Naive thymus-derived CD4-positive, alpha-beta T cell (primary cell): ENCODE results near the gene EPB41L4A. TPM values are rescaled to one million over a fixed set of nuclear protein-coding genes. Genes with fewer than 3 reads are reported as not detected.
"Not testable (repeated sequence)": the region's sequence is repeated elsewhere in the genome, so short reads cannot be mapped to it uniquely, and the experiment has no call there.

Source experiments
- ATAC-seq: fragments of 150-1000 bp; cut with Tn5 transposase; 2 replicates; pipeline ENCODE4 v1.10.0; 2021; ENCODE audit warnings: mild to moderate bottlenecking, moderate library complexity
- CTCF ChIA-PET: fragments of 350-600 bp; sonication (Branson Sonifier 250); formaldehyde crosslinking; loops from one replicate; lab custom pipeline; 2021; ENCODE audit warnings: antibody characterized with exemption; lab: Charles Lee
- POLR2A ChIA-PET: fragments of 350-600 bp; sonication (Branson Sonifier 250); formaldehyde crosslinking; loops from one replicate; lab custom pipeline; 2021; ENCODE audit warnings: antibody characterized with exemption, inconsistent platforms; lab: Charles Lee
- DNase-seq, 9 donors: peaks; one replicate each; pipeline versions ENCODE4 v3.0.0 to v3.0.0-alpha.2; 2020 to 2022; ENCODE audit warnings: mixed read lengths in 1 of 9
- H3K27ac ChIP-seq: one replicate; pipeline ENCODE4 v1.7.0; 2013; ENCODE audit warnings: mild to moderate bottlenecking, low read depth, low read length, moderate library complexity
- H3K27me3 ChIP-seq, 2 donors: one replicate each; pipeline ENCODE4 v1.7.0; 2013; ENCODE audit warnings: low read length in 2 of 2, mild to moderate bottlenecking in 2 of 2, moderate library complexity in 2 of 2; ENCODE audit not compliant: control insufficient read depth in 2 of 2, insufficient read depth in 2 of 2
- H3K36me3 ChIP-seq, 3 experiments: 1 replicate in 2 of 3; 2 replicates in 1 of 3; pipeline ENCODE4 v1.7.0; 2013; ENCODE audit warnings: low read length in 3 of 3, mild to moderate bottlenecking in 3 of 3, moderate library complexity in 1 of 3; ENCODE audit not compliant: insufficient read depth in 3 of 3, control insufficient read depth in 2 of 3
- H3K4me1 ChIP-seq, 2 donors: one replicate each; pipeline ENCODE4 v1.7.0; 2013; ENCODE audit warnings: low read length in 2 of 2, mild to moderate bottlenecking in 2 of 2, moderate library complexity in 1 of 2; ENCODE audit not compliant: control insufficient read depth in 2 of 2, insufficient read depth in 2 of 2
- H3K4me3 ChIP-seq: 2 replicates; pipeline ENCODE4 v1.7.0; 2013; ENCODE audit warnings: mild to moderate bottlenecking, low read length
- H3K9me3 ChIP-seq, 3 experiments: 1 replicate in 2 of 3; 2 replicates in 1 of 3; pipeline ENCODE4 v1.7.0; 2013; ENCODE audit warnings: low read length in 3 of 3; ENCODE audit not compliant: control insufficient read depth in 2 of 3
- H3K27ac Mint-ChIP-seq, 9 donors: one replicate each; pipeline ENCODE4 v1.8.0; 2020 to 2022; ENCODE audit warnings: mixed read lengths in 9 of 9, mild to moderate bottlenecking in 8 of 9, moderate library complexity in 5 of 9, inconsistent platforms in 2 of 9
- H3K27me3 Mint-ChIP-seq, 5 donors: one replicate each; pipeline ENCODE4 v1.8.0; 2021 to 2022; ENCODE audit warnings: mixed read lengths in 5 of 5, mild to moderate bottlenecking in 1 of 5
- H3K36me3 Mint-ChIP-seq, 5 donors: one replicate each; pipeline ENCODE4 v1.8.0; 2020 to 2022; ENCODE audit warnings: mixed read lengths in 5 of 5, mild to moderate bottlenecking in 3 of 5, inconsistent platforms in 1 of 5
- H3K4me1 Mint-ChIP-seq, 7 donors: one replicate each; pipeline ENCODE4 v1.8.0; 2020 to 2022; ENCODE audit warnings: mixed read lengths in 7 of 7, mild to moderate bottlenecking in 3 of 7, inconsistent platforms in 1 of 7
- H3K4me3 Mint-ChIP-seq, 10 donors: one replicate each; pipeline ENCODE4 v1.8.0; 2020 to 2022; ENCODE audit warnings: mild to moderate bottlenecking in 10 of 10, mixed read lengths in 10 of 10, moderate library complexity in 6 of 10, inconsistent platforms in 2 of 10
- H3K9me3 Mint-ChIP-seq, 11 donors: one replicate each; pipeline ENCODE4 v1.8.0; 2020 to 2022; ENCODE audit warnings: mixed read lengths in 11 of 11, mild to moderate bottlenecking in 4 of 11, inconsistent platforms in 1 of 11, moderate library complexity in 1 of 11
- intact Hi-C, 2 donors: fragments of 100-400 bp; cut with micrococcal nuclease; formaldehyde crosslinking; loops; one replicate each; pipeline ENCODE4 v1.15.1; 2023
- polyA plus RNA-seq, 2 donors: library from polyadenylated mRNA; unstranded; fragments of 300-500 nt; fragmentation: Illumina TruSeq; gene quantifications; one replicate each; pipeline ENCODE4 v1.2.3, GENCODE V29; 2021
- total RNA-seq, 6 experiments: library from RNA in 5 of 6; stranded (reverse) in 5 of 6; gene quantifications; 1 replicate in 5 of 6; 2 replicates in 1 of 6; pipeline ENCODE4 v1.2.3 and lab custom pipeline; 2021 to 2026

The EPB41L4A gene
- total and polyA plus RNA-seq, 7 experiments from 2014 or later, result 0.17 to 1.7 (median 0.96) TPM; not detected in 1

GRCh38 chr5:112407666-112408065 is 11.4 kb downstream of the EPB41L4A start:
- intact Hi-C loops, result no loop called here
- ChIA-PET POLR2A (no interaction called here), CTCF (no interaction called here)

GRCh38 chr5:112407240-112407639 is 11.8 kb downstream of the EPB41L4A start:
- Histone ChIP-seq H3K4me3 (no peak overlapping the region), H3K27ac (no peak overlapping the region), H3K4me1 (no peaks in the 10 kb centered on the region), H3K36me3 (no peaks in the 10 kb centered on the region), H3K27me3 (no peaks in the 10 kb centered on the region), H3K9me3 (no peaks in the 10 kb centered on the region)
- Mint-ChIP-seq H3K27me3 (peaks cover 24 to 41% (median 30%) of the 10 kb centered on the region in 5 donors), H3K4me1 (peaks cover 0 to 1% (median 0%) of the 10 kb centered on the region in 7 donors), H3K27ac (no peak overlapping the region), H3K9me3 (peaks cover 0 to 2% (median 0%) of the 10 kb centered on the region in 11 donors), H3K36me3 (no peaks in the 10 kb centered on the region), H3K4me3 (no peak overlapping the region)
- CTCF ChIA-PET, result no interaction called here
- no peak for DNase-seq
- POLR2A ChIA-PET, result no interaction called here
- ATAC-seq, result no peak
- intact Hi-C loops, result no loop called here

More at GRCh38 chr5:112407666-112408065, 11.4 kb downstream of the EPB41L4A start:
- peaks cover 21 to 41% (median 34%) of the 10 kb centered on the region in 5 donors for H3K27me3 Mint-ChIP-seq
- Histone ChIP-seq H3K36me3 (no peaks in the 10 kb centered on the region), H3K4me1 (no peaks in the 10 kb centered on the region), H3K4me3 (no peak overlapping the region), H3K27ac (no peak overlapping the region), H3K27me3 (no peaks in the 10 kb centered on the region), H3K9me3 (no peaks in the 10 kb centered on the region)
- ATAC-seq (no peak), DNase-seq (no peak)
- peaks cover 0 to 1% (median 0%) of the 10 kb centered on the region in 7 donors for H3K4me1 Mint-ChIP-seq
- peaks cover 0 to 2% (median 0%) of the 10 kb centered on the region in 11 donors for H3K9me3 Mint-ChIP-seq
- no peaks in the 10 kb centered on the region for H3K36me3 Mint-ChIP-seq
- no peak overlapping the region for H3K27ac Mint-ChIP-seq
- H3K4me3 Mint-ChIP-seq, result no peak overlapping the region

- Mint-ChIP-seq H3K4me3 (no peak overlapping the region), H3K4me1 (no peaks in the 10 kb centered on the region), H3K27ac (no peak overlapping the region), H3K27me3 (peaks cover 17 to 44% (median 36%) of the 10 kb centered on the region in 5 donors), H3K9me3 (peaks cover 0 to 3% (median 0%) of the 10 kb centered on the region in 11 donors), H3K36me3 (no peaks in the 10 kb centered on the region)
- Histone ChIP-seq H3K27me3 (no peaks in the 10 kb centered on the region), H3K4me3 (no peak overlapping the region), H3K4me1 (no peaks in the 10 kb centered on the region), H3K9me3 (no peaks in the 10 kb centered on the region), H3K36me3 (no peaks in the 10 kb centered on the region), H3K27ac (no peak overlapping the region)
- intact Hi-C loops, result loop anchor here in 1 of 2 donors (5.0 kb wide), 1 partner anchor 1271 kb away; no protein-coding TSS in a partner anchor
- ChIA-PET CTCF (interaction anchor here (0.6 kb wide), 1 partner anchor 28 kb away, joined by 5 read pairs; no protein-coding TSS in a partner anchor), POLR2A (no interaction called here)
- DNase-seq, result no peak
- no peak for ATAC-seq
Measured at GRCh38 chr5:112403069-112403468, 16.0 kb downstream of the EPB41L4A start.

- ChIA-PET POLR2A (no interaction called here), CTCF (no interaction called here)
- H3K4me3 ChIP-seq, result no peak overlapping the region
- H3K4me1 ChIP-seq, result no peaks in the 10 kb centered on the region
- intact Hi-C loops, result loop anchor here in 1 of 2 donors (5.0 kb wide), 1 partner anchor 1270 kb away; no protein-coding TSS in a partner anchor
- DNase-seq (no peak), ATAC-seq (no peak)
- no peaks in the 10 kb centered on the region for H3K9me3 ChIP-seq
- H3K36me3 Mint-ChIP-seq, result no peaks in the 10 kb centered on the region
- no peaks in the 10 kb centered on the region for H3K4me1 Mint-ChIP-seq
- H3K36me3 ChIP-seq, result no peaks in the 10 kb centered on the region
- peaks cover 0 to 3% (median 0%) of the 10 kb centered on the region in 11 donors for H3K9me3 Mint-ChIP-seq
- no peaks in the 10 kb centered on the region for H3K27me3 ChIP-seq
- H3K27ac Mint-ChIP-seq, result no peak overlapping the region
- peaks cover 14 to 41% (median 35%) of the 10 kb centered on the region in 5 donors for H3K27me3 Mint-ChIP-seq
- H3K27ac ChIP-seq, result no peak overlapping the region
- peak overlapping the region in 1 of 10 donors; percentile 2 for H3K4me3 Mint-ChIP-seq
Measured at GRCh38 chr5:112401924-112402323, 17.2 kb downstream of the EPB41L4A start.

- H3K27ac Mint-ChIP-seq, result no peak overlapping the region
- no peaks in the 10 kb centered on the region for H3K36me3 Mint-ChIP-seq
- POLR2A ChIA-PET, result no interaction called here
- no peaks in the 10 kb centered on the region for H3K4me1 Mint-ChIP-seq
- CTCF ChIA-PET, result no interaction called here
- no peak for ATAC-seq
- no peaks in the 10 kb centered on the region for H3K4me1 ChIP-seq
- no peaks in the 10 kb centered on the region for H3K36me3 ChIP-seq
- H3K4me3 ChIP-seq, result no peak overlapping the region
- H3K9me3 Mint-ChIP-seq, result peaks cover 0 to 7% (median 3%) of the 10 kb centered on the region in 11 donors
- H3K27me3 ChIP-seq, result no peaks in the 10 kb centered on the region
- H3K4me3 Mint-ChIP-seq, result no peak overlapping the region
- DNase-seq, result no peak
- peaks cover 14 to 30% (median 22%) of the 10 kb centered on the region in 5 donors for H3K27me3 Mint-ChIP-seq
- H3K27ac ChIP-seq, result no peak overlapping the region
- intact Hi-C loops, result no loop called here
- H3K9me3 ChIP-seq, result no peaks in the 10 kb centered on the region
Measured at GRCh38 chr5:112397690-112398089, 21.4 kb downstream of the EPB41L4A start.

GRCh38 chr5:112396430-112396829 is 22.6 kb downstream of the EPB41L4A start:
- Mint-ChIP-seq H3K4me1 (no peaks in the 10 kb centered on the region), H3K36me3 (no peaks in the 10 kb centered on the region), H3K9me3 (peaks cover 0 to 7% (median 4%) of the 10 kb centered on the region in 11 donors), H3K4me3 (no peak overlapping the region), H3K27me3 (peaks cover 11 to 27% (median 17%) of the 10 kb centered on the region in 5 donors), H3K27ac (no peak overlapping the region)
- DNase-seq (no peak), ATAC-seq (no peak)
- no peaks in the 10 kb centered on the region for H3K36me3 ChIP-seq
- intact Hi-C loops, result no loop called here
- H3K4me3 ChIP-seq, result no peak overlapping the region
- POLR2A ChIA-PET, result no interaction called here
- CTCF ChIA-PET, result no interaction called here
- H3K27ac ChIP-seq, result no peak overlapping the region
- H3K4me1 ChIP-seq, result no peaks in the 10 kb centered on the region
- H3K9me3 ChIP-seq, result no peaks in the 10 kb centered on the region
- no peaks in the 10 kb centered on the region for H3K27me3 ChIP-seq

- intact Hi-C loops, result not testable (repeated sequence)
- H3K27me3 Mint-ChIP-seq, result peaks cover 11 to 30% (median 15%) of the 10 kb centered on the region in 5 donors
Measured at GRCh38 chr5:112395299-112395698, 23.8 kb downstream of the EPB41L4A start.

More at GRCh38 chr5:112395299-112395698, 23.8 kb downstream of the EPB41L4A start:
- H3K27ac ChIP-seq, H3K27ac Mint-ChIP-seq, CTCF ChIA-PET, H3K4me3 ChIP-seq, DNase-seq, ATAC-seq, H3K36me3 ChIP-seq, H3K4me1 ChIP-seq, H3K9me3 Mint-ChIP-seq, H3K4me3 Mint-ChIP-seq, H3K36me3 Mint-ChIP-seq, H3K27me3 ChIP-seq, POLR2A ChIA-PET, H3K4me1 Mint-ChIP-seq, H3K9me3 ChIP-seq: not testable (repeated sequence)
